ENCODE measurements around the gene MAPKBP1. TPM values are rescaled to one million over a fixed set of nuclear protein-coding genes. Genes with fewer than 3 reads are reported as not detected.

Gene MAPKBP1
- total and polyA plus RNA-seq, 2 of the 8 experiments (the other 6 are each of a cell fraction or from before 2014, with no cell fraction given), result 4.3 to 11.3 TPM

GRCh38 chr15:41804916-41805666 lies 30.8 kb downstream of the MAPKBP1 start (continued):
- TF ChIP-seq CHD7 (IDR thresholded peaks at IDR 0.05; ENCODE audit: insufficient replicate concordance, low read length), result no peak
- no peak for TF ChIP-seq E2F6 (IDR thresholded peaks at IDR 0.05)

Data from H1 (cell line).